ENCODE measurements around the gene PLEKHA4. TPM values are rescaled to one million over a fixed set of nuclear protein-coding genes. Genes with fewer than 3 reads are reported as not detected.

The PLEKHA4 gene
- total and polyA plus RNA-seq, 10 of the 15 experiments (the other 5 are each of a cell fraction or from before 2014, with no cell fraction given), result 0.13 to 10.0 (median 6.4) TPM; not detected in 1

DNA sequence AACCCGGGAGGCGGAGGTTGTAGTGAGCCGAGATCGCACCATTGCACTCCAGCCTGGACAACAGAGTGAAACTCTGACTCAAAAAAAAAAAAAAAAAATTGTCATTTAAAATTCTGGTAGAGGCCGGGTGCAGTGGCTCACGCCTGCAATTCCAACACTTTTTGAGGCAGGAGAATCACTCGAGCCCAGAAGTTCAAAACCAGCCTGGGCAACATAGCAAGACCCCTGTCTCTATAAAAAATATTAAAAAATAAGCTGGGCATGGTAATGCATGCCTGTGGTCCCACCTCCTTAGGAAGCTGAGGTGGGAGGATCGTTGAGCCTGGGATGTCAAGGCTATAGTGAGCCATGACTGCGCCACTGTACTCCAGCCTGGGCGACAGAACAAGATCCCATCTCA lies 37.9 kb upstream of the PLEKHA4 start (continued):
- TF ChIP-seq, protein P1, sequence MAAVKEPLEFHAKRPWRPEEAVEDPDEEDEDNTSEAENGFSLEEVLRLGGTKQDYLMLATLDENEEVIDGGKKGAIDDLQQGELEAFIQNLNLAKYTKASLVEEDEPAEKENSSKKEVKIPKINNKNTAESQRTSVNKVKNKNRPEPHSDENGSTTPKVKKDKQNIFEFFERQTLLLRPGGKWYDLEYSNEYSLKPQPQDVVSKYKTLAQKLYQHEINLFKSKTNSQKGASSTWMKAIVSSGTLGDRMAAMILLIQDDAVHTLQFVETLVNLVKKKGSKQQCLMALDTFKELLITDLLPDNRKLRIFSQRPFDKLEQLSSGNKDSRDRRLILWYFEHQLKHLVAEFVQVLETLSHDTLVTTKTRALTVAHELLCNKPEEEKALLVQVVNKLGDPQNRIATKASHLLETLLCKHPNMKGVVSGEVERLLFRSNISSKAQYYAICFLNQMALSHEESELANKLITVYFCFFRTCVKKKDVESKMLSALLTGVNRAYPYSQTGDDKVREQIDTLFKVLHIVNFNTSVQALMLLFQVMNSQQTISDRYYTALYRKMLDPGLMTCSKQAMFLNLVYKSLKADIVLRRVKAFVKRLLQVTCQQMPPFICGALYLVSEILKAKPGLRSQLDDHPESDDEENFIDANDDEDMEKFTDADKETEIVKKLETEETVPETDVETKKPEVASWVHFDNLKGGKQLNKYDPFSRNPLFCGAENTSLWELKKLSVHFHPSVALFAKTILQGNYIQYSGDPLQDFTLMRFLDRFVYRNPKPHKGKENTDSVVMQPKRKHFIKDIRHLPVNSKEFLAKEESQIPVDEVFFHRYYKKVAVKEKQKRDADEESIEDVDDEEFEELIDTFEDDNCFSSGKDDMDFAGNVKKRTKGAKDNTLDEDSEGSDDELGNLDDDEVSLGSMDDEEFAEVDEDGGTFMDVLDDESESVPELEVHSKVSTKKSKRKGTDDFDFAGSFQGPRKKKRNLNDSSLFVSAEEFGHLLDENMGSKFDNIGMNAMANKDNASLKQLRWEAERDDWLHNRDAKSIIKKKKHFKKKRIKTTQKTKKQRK (IDR thresholded peaks at IDR 0.05; ENCODE audit: low read depth, low read length), result no peak
- TF ChIP-seq, protein P2, sequence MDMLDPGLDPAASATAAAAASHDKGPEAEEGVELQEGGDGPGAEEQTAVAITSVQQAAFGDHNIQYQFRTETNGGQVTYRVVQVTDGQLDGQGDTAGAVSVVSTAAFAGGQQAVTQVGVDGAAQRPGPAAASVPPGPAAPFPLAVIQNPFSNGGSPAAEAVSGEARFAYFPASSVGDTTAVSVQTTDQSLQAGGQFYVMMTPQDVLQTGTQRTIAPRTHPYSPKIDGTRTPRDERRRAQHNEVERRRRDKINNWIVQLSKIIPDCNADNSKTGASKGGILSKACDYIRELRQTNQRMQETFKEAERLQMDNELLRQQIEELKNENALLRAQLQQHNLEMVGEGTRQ (IDR thresholded peaks at IDR 0.05; ENCODE audit: borderline replicate concordance, low read depth, low read length), result no peak
- TF ChIP-seq IRF4 (IDR thresholded peaks at IDR 0.05; ENCODE audit: low read depth, low read length) (no peak), DPF2 (IDR thresholded peaks at IDR 0.05) (no peak), BACH1 (IDR thresholded peaks at IDR 0.05; ENCODE audit: borderline replicate concordance) (no peak), EZH2 (IDR thresholded peaks at IDR 0.05; ENCODE audit: borderline replicate concordance, control insufficient read depth, low read depth, low read length) (no peak)

DNA sequence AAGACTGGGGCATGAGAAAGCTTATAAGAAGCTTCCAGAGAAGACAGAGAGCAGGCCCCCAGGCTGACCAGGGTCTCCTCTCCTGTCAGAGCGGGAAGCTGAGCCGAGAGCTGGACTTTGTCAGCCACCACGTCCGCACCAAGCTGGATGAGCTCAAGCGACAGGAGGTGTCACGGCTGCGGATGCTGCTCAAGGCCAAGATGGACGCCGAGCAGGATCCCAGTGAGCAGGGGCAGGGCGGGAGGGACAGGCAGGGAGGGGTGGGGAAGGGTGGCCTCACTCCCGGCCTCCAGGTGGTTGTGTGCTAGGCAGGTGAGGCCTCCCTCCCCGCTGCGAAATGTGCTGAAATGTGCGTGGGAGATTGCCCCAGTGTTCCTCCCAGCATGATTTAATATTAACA lies 37.2 kb upstream of the PLEKHA4 start:
- Histone ChIP-seq H3K27ac (ENCODE audit: control insufficient read depth, insufficient read depth) (no peak overlapping the region), H3K79me2 (ENCODE audit: control insufficient read depth, insufficient read depth, low read length) (peaks cover 8% of the 10 kb centered on the region), H2AFZ (ENCODE audit: control insufficient read depth, low read depth, low read length) (no peak overlapping the region), H3K4me2 (ENCODE audit: control insufficient read depth, insufficient read depth) (no peak overlapping the region), H3K36me3 (ENCODE audit: control insufficient read depth in 2 of 2, insufficient read depth in 2 of 2, low read length in 1 of 2) (peaks cover 2 to 9% of the 10 kb centered on the region in 2 experiments), H3K4me3 (no peak overlapping the region), H3K27me3 (replicated peaks in 1 of 2; ENCODE audit: control insufficient read depth in 2 of 2, insufficient read depth in 2 of 2, low read length in 1 of 2) (no peaks in the 10 kb centered on the region), H4K20me1 (ENCODE audit: control insufficient read depth, insufficient read depth) (no peaks in the 10 kb centered on the region), H3K9me3 (replicated peaks; ENCODE audit: control insufficient read depth, insufficient read depth, low read length) (no peaks in the 10 kb centered on the region; the same call in 1 of the 3 replicates), H3K4me1 (ENCODE audit: control insufficient read depth, insufficient read depth, low read length) (peaks cover 6% of the 10 kb centered on the region), H3K9ac (ENCODE audit: control insufficient read depth, insufficient read depth, low read length) (no peak overlapping the region)
- in situ Hi-C loops (cut with MboI), result no loop called here
- intact Hi-C loops (cut with micrococcal nuclease; ENCODE audit: unreplicated experiment), result no loop called here
- SMC1A ChIA-PET (ENCODE audit: uncharacterized antibody, unreplicated experiment), result no interaction called here
- FAIRE-seq (no peak), ATAC-seq (no peak), DNase-seq (ENCODE audit: low read depth, low spot score) (no peak)
- CTCF ChIA-PET, result no interaction called here
- POLR2A ChIA-PET, result no interaction called here
- RAD21 ChIA-PET (ENCODE audit: unreplicated experiment), result no interaction called here
- BruUV-seq (replicated peaks), result no TSS peak
- 96% methylated on average over 7 of the region's 14 CpGs for WGBS (ENCODE audit: insufficient coverage, insufficient replicate concordance, low lambda C conversion rate, missing lambda C conversion rate)
- TF ChIP-seq MYC (IDR thresholded peaks at IDR 0.05; ENCODE audit: insufficient read depth, insufficient read length, insufficient replicate concordance, low read length, severe bottlenecking), result no peak
- no peak for TF ChIP-seq EGR1 (IDR thresholded peaks at IDR 0.05; ENCODE audit: borderline replicate concordance in 1 of 2, low read depth in 2 of 2, low read length in 2 of 2)
- TF ChIP-seq, protein P3, sequence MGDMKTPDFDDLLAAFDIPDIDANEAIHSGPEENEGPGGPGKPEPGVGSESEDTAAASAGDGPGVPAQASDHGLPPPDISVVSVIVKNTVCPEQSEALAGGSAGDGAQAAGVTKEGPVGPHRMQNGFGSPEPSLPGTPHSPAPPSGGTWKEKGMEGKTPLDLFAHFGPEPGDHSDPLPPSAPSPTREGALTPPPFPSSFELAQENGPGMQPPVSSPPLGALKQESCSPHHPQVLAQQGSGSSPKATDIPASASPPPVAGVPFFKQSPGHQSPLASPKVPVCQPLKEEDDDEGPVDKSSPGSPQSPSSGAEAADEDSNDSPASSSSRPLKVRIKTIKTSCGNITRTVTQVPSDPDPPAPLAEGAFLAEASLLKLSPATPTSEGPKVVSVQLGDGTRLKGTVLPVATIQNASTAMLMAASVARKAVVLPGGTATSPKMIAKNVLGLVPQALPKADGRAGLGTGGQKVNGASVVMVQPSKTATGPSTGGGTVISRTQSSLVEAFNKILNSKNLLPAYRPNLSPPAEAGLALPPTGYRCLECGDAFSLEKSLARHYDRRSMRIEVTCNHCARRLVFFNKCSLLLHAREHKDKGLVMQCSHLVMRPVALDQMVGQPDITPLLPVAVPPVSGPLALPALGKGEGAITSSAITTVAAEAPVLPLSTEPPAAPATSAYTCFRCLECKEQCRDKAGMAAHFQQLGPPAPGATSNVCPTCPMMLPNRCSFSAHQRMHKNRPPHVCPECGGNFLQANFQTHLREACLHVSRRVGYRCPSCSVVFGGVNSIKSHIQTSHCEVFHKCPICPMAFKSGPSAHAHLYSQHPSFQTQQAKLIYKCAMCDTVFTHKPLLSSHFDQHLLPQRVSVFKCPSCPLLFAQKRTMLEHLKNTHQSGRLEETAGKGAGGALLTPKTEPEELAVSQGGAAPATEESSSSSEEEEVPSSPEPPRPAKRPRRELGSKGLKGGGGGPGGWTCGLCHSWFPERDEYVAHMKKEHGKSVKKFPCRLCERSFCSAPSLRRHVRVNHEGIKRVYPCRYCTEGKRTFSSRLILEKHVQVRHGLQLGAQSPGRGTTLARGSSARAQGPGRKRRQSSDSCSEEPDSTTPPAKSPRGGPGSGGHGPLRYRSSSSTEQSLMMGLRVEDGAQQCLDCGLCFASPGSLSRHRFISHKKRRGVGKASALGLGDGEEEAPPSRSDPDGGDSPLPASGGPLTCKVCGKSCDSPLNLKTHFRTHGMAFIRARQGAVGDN (IDR thresholded peaks at IDR 0.05), result no peak
- no peak for TF ChIP-seq SMAD5 (IDR thresholded peaks at IDR 0.05; ENCODE audit: low read depth)
- TF ChIP-seq POLR2AphosphoS2 (IDR thresholded peaks at IDR 0.05; ENCODE audit: low read depth, low read length), result no peak
- no peak for TF ChIP-seq MTA3 (IDR thresholded peaks at IDR 0.05; ENCODE audit: borderline replicate concordance, low read length)
- no peak for TF ChIP-seq YBX1 (IDR thresholded peaks at IDR 0.05)
- no peak for TF ChIP-seq RBBP5 (conservative IDR thresholded peaks at IDR 0.05)
- TF ChIP-seq TCF3 (IDR thresholded peaks at IDR 0.05; ENCODE audit: borderline replicate concordance, insufficient read depth, low read depth, low read length), result no peak
- TF ChIP-seq NRF1 (conservative IDR thresholded peaks at IDR 0.05; ENCODE audit: low read depth, low read length), result no peak
- TF ChIP-seq SMARCA5 (IDR thresholded peaks at IDR 0.05), result no peak
